Measurements from ENCODE around the gene ARCN1. TPM values are rescaled to one million over a fixed set of nuclear protein-coding genes. Genes with fewer than 3 reads are reported as not detected.

The ARCN1 gene
- total and polyA plus RNA-seq, 2 of the 4 experiments (the other 2 are of a cell fraction) = 148 to 212 TPM

GRCh38 chr11:118627566-118627965, 55.4 kb downstream of the ARCN1 start:
- Histone ChIP-seq H2BK120ac (ENCODE audit: low read depth, low read length) (no peak overlapping the region), H3K79me1 (ENCODE audit: low read depth in 1 of 2, low read length in 2 of 2) (peaks cover 37 to 92% of the 10 kb centered on the region in 2 experiments), H3K23ac (ENCODE audit: low read depth, low read length) (no peak overlapping the region), H4K20me1 (ENCODE audit: insufficient read depth, low read length) (peaks cover 79% of the 10 kb centered on the region), H2BK5ac (ENCODE audit: low read depth, low read length, poor library complexity, severe bottlenecking) (no peak overlapping the region), H3K27me3 (ENCODE audit: control insufficient read depth, insufficient read depth, low read length) (no peaks in the 10 kb centered on the region), H3K9me3 (ENCODE audit: control insufficient read depth, insufficient read depth, low read length) (no peaks in the 10 kb centered on the region), H3K18ac (ENCODE audit: low read depth, low read length) (no peak overlapping the region), H4K91ac (ENCODE audit: insufficient read depth, low read depth, low read length) (no peak overlapping the region), H3K9me1 (ENCODE audit: insufficient read depth, low read length) (peaks cover 28% of the 10 kb centered on the region), H2AK9ac (replicated peaks; ENCODE audit: low read depth, low read length, poor library complexity) (no peak overlapping the region), H3K4ac (ENCODE audit: low read depth, low read length) (no peak overlapping the region), H4K8ac (ENCODE audit: low read depth in 2 of 2, low read length in 2 of 2) (no peak overlapping the region), H2AK5ac (ENCODE audit: low read depth, low read length) (no peak overlapping the region), H3K27ac (ENCODE audit: insufficient read depth, low read length) (no peak overlapping the region), H3K56ac (ENCODE audit: extremely low read depth, insufficient read depth, low read length) (no peak overlapping the region), H2AFZ (replicated peaks; ENCODE audit: low read length, poor library complexity) (no peak overlapping the region), H3K4me3 (ENCODE audit: insufficient read depth, low read depth, low read length) (no peak overlapping the region), H3K9ac (ENCODE audit: low read depth, low read length) (no peak overlapping the region), H2BK20ac (ENCODE audit: low read depth, low read length) (no peak overlapping the region), H3K4me1 (ENCODE audit: control insufficient read depth, insufficient read depth, low read length) (peaks cover 11% of the 10 kb centered on the region), H3K14ac (replicated peaks; ENCODE audit: low read depth, low read length) (no peak overlapping the region), H3K36me3 (ENCODE audit: control insufficient read depth, insufficient read depth, low read length) (peaks cover 74% of the 10 kb centered on the region), H4K5ac (ENCODE audit: low read depth, low read length) (no peak overlapping the region), H2BK15ac (ENCODE audit: low read depth, low read length) (no peak overlapping the region), H3K4me2 (ENCODE audit: low read depth, low read length) (no peak overlapping the region)
- in situ Hi-C loops (cut with MboI; ENCODE audit: low sequenced_read_pairs) = no loop called here
- intact Hi-C loops (cut with micrococcal nuclease) = no loop called here
- WGBS, 2 experiments (ENCODE audit: extremely low coverage in 2 of 2, insufficient read length in 1 of 2) = 84% methylated on average over 8 of the region's 10 CpGs; no CpG with 5 or more reads in 1 of the 2 experiments
- BruUV-seq (replicated peaks) = TSS peak; percentile 58
- DNase-seq (no peak), ATAC-seq (ENCODE audit: low read depth) (no peak)
- TF ChIP-seq USF2 (IDR thresholded peaks at IDR 0.05; ENCODE audit: low read depth, low read length) = no peak
- TF ChIP-seq ELK1 (IDR thresholded peaks at IDR 0.05; ENCODE audit: borderline replicate concordance, low read depth, low read length) = no peak
- no peak for TF ChIP-seq CEBPB (IDR thresholded peaks at IDR 0.05; ENCODE audit: low read depth, low read length)
- TF ChIP-seq RFX5 (IDR thresholded peaks at IDR 0.05; ENCODE audit: low read depth, low read length) = no peak
- no peak for TF ChIP-seq RCOR1 (IDR thresholded peaks at IDR 0.05; ENCODE audit: insufficient replicate concordance, low read length)
- TF ChIP-seq SMC3 (IDR thresholded peaks at IDR 0.05; ENCODE audit: low read depth, low read length) = no peak
- no peak for TF ChIP-seq POLR2A (IDR thresholded peaks at IDR 0.05; ENCODE audit: low read depth, low read length)
- TF ChIP-seq MXI1 (IDR thresholded peaks at IDR 0.05; ENCODE audit: borderline replicate concordance, low read depth, low read length) = no peak
- no peak for TF ChIP-seq NFE2L2 (IDR thresholded peaks at IDR 0.05; ENCODE audit: low read depth, low read length)
- no peak for TF ChIP-seq CTCF (conservative IDR thresholded peaks at IDR 0.05; ENCODE audit: low read depth, low read length)
- no peak for TF ChIP-seq MAZ (IDR thresholded peaks at IDR 0.05; ENCODE audit: borderline replicate concordance, low read depth, low read length)
- no peak for TF ChIP-seq FOS (IDR thresholded peaks at IDR 0.05; ENCODE audit: low read depth, low read length)
- TF ChIP-seq RAD21 (IDR thresholded peaks at IDR 0.05; ENCODE audit: low read length) = no peak
- TF ChIP-seq BHLHE40 (IDR thresholded peaks at IDR 0.05; ENCODE audit: low read depth, low read length) = no peak
- POLR2A ChIA-PET (ENCODE audit: unreplicated experiment) = no interaction called here
- dilution Hi-C loops (cut with HindIII; ENCODE audit: low sequenced_read_pairs, unreplicated experiment) = no loop called here
- CTCF ChIA-PET = no interaction called here

All from IMR-90 (cell line).